IPS-18c (cell line): ENCODE measurements around the gene TPSAB1.

Experiments used
- H3K4me3 ChIP-seq: 2 replicates; pipeline ENCODE4 v1.7.0; 2013; ENCODE audit warnings: low read depth, mild to moderate bottlenecking, low read length, moderate library complexity; ENCODE audit not compliant: insufficient read depth
- H3K9me3 ChIP-seq: one replicate; pipeline ENCODE4 v1.6.1; 2013; ENCODE audit warnings: mild to moderate bottlenecking, low read length, moderate library complexity; ENCODE audit not compliant: control insufficient read depth, insufficient read depth

TPSAB1 gene

GRCh38 chr16:1272453-1273198, 32.1 kb downstream of the TPSAB1 start:
- no peaks in the 10 kb centered on the region for H3K9me3 ChIP-seq
- no peak overlapping the region for H3K4me3 ChIP-seq

GRCh38 chr16:1273816-1274215, 33.3 kb downstream of the TPSAB1 start:
- H3K4me3 ChIP-seq: no peak overlapping the region; the same call in 1 of the 2 replicates
- no peaks in the 10 kb centered on the region for H3K9me3 ChIP-seq

GRCh38 chr16:1274767-1275166, 34.3 kb downstream of the TPSAB1 start:
- no peak overlapping the region for H3K4me3 ChIP-seq
- no peaks in the 10 kb centered on the region for H3K9me3 ChIP-seq

GRCh38 chr16:1275791-1276579, 35.5 kb downstream of the TPSAB1 start:
- Histone ChIP-seq H3K9me3 (no peaks in the 10 kb centered on the region), H3K4me3 (no peak overlapping the region)

- no peak overlapping the region for H3K4me3 ChIP-seq
- no peaks in the 10 kb centered on the region for H3K9me3 ChIP-seq
Measured at GRCh38 chr16:1276580-1276878, 36.0 kb downstream of the TPSAB1 start.

GRCh38 chr16:1277151-1277598, 36.7 kb downstream of the TPSAB1 start:
- no peaks in the 10 kb centered on the region for H3K9me3 ChIP-seq

GRCh38 chr16:1277617-1278282, 37.2 kb downstream of the TPSAB1 start:
- Histone ChIP-seq H3K4me3 (no peak overlapping the region), H3K9me3 (no peaks in the 10 kb centered on the region)

More at GRCh38 chr16:1277151-1277598, 36.7 kb downstream of the TPSAB1 start:
- H3K4me3 ChIP-seq: no peak overlapping the region

GRCh38 chr16:1278477-1278876, 38.0 kb downstream of the TPSAB1 start:
- no peak overlapping the region; the same call in 1 of the 2 replicates for H3K4me3 ChIP-seq
- no peaks in the 10 kb centered on the region for H3K9me3 ChIP-seq

GRCh38 chr16:1279081-1279944, 38.8 kb downstream of the TPSAB1 start:
- Histone ChIP-seq H3K9me3 (no peaks in the 10 kb centered on the region), H3K4me3 (no peak overlapping the region)

GRCh38 chr16:1279945-1280589, 39.6 kb downstream of the TPSAB1 start:
- no peaks in the 10 kb centered on the region for H3K9me3 ChIP-seq
- no peak overlapping the region for H3K4me3 ChIP-seq

- H3K4me3 ChIP-seq: no peak overlapping the region
- H3K9me3 ChIP-seq: no peaks in the 10 kb centered on the region
Measured at GRCh38 chr16:1280783-1281182, 40.3 kb downstream of the TPSAB1 start.

GRCh38 chr16:1281517-1281916, 41.0 kb downstream of the TPSAB1 start:
- Histone ChIP-seq H3K4me3 (no peak overlapping the region), H3K9me3 (no peaks in the 10 kb centered on the region)

GRCh38 chr16:1282324-1282973, 41.9 kb downstream of the TPSAB1 start:
- H3K9me3 ChIP-seq: no peaks in the 10 kb centered on the region
- H3K4me3 ChIP-seq: no peak overlapping the region

- Histone ChIP-seq H3K9me3 (no peaks in the 10 kb centered on the region), H3K4me3 (no peak overlapping the region)
Measured at GRCh38 chr16:1283296-1283695, 42.8 kb downstream of the TPSAB1 start.

GRCh38 chr16:1283996-1284616, 43.6 kb downstream of the TPSAB1 start:
- Histone ChIP-seq H3K9me3 (no peaks in the 10 kb centered on the region), H3K4me3 (no peak overlapping the region)
